ENCODE results near the gene HECTD1.
"Not testable (repeated sequence)": the region's sequence is repeated elsewhere in the genome, so short reads cannot be mapped to it uniquely, and the experiment has no call there.

The HECTD1 gene

DNA sequence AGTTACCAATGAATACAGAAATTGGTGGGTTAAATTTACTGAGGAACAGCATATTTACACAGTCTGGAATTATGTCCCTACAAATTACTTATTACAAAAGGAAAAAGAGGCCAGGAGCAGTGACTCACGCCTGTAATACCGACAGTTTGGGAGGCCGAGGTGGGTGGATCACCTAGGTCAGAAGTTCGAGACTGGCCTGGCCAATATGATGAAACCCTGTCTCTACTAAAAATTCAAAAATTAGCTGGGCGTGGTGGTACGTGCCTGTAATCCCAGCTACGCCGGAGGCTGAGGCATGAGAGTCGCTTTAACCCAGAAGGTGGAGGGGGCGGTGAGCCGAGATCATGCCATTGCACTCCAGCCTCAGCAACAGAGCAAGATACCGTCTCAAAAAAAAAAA is 52.6 kb downstream of the HECTD1 start:
- peak; percentile 23 for DNase-seq (ENCODE audit: low spot score)

DNA sequence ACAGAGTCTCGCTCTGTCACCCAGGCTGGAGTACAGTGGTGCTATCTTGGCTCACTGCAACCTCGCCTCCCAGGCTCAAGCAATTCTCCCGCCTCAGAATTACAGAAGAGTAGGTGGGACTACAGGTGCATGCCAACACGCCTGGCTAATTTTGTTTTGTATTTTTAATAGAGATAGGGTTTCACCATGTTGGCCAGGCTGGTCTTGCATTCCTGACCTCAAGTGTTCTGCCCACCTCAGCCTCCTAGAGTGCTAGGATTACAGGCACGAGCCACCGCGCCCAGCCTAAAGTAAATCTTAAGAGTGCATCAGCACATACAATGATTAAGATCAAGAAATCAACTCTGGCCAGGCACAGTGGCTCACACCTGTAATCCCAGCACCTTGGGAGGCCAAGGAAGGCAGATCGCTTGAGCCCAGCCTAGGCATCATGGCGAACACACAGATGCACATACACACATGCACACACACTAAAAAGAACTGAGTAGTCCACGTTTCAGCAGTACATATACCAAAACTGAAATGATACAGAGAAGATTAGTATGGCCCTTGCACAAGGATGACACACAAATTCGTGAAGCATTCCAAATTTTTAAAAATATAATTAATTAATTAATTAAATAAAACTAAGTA is 65.0 kb downstream of the HECTD1 start:
- no peak for DNase-seq (ENCODE audit: low spot score)

DNA sequence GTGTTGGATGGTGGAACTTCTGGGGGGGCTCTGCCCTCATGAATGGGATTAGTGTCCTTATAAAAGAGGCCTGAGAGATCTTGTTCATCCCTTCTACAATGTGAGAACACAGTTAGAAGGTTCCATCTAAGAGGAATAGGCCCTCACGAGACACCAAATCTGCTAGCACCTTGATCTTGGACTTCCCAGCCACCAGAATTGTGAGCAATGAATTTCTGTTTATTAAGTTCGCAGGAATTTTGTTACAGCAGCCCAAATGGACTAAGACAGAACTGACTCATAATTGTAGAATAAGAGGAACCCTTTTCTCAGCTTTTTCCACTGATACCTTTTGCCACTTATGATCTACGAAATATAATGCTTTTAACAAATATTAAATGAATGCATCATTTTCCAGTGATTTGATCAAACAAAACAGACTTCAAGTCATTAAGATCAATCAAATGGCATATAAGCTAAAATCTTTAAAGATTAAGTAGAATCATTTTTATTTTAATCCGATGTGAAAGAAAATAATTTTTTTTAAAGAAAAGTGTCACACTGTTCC is 68.2 kb downstream of the HECTD1 start:
- no peak for DNase-seq (ENCODE audit: low spot score)

DNA sequence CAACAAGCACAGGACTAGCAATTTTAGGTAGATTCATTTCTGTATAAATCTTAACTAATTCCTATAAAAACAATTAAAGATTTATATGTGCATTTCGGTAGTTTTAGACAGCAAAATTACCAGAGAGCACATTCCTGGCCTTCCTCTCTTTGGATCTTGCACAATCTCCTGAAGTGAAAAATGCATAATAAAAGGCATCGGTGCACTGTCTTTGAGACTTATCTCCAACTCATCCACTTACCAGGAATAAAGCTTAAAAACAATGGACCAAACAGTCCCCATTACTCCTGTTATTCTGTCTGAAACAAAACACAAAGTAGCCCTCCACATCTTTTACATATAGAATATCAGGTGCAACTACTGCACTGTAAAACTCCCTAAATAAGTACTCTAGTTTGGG is 69.3 kb downstream of the HECTD1 start:
- no peak for DNase-seq (ENCODE audit: low spot score)

DNA sequence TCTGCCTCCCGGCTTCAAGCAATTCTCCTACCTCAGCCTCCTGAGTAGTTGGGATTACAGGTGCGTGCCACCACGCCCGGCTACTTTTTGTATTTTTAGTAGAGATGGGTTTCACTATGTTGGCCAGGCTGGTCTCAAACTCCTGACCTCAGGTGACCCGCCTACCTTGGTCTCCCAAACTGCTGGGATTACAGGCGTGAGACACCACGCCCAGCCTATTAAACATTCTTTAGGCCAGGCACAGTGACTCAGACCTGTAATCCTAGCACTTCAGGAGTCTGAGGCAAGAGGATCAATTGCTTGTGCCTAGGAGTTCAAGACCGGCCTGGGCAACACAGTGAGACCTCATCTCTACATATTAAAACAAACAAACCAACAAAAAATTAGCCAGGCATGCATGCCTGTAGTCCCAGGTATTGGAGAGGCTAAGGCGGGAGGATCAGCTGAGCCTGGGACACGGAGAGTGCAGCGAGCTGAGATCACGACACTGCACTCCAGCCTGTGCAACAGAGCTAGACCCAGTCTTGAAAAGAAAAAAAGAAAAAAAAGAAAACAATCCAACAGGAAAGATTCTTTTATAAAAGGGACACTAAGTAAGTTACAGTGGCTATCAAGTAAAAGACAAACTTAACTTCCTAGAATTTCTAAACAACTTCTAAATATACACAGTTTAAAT is 70.2 kb downstream of the HECTD1 start:
- DNase-seq (ENCODE audit: low spot score): no peak

DNA sequence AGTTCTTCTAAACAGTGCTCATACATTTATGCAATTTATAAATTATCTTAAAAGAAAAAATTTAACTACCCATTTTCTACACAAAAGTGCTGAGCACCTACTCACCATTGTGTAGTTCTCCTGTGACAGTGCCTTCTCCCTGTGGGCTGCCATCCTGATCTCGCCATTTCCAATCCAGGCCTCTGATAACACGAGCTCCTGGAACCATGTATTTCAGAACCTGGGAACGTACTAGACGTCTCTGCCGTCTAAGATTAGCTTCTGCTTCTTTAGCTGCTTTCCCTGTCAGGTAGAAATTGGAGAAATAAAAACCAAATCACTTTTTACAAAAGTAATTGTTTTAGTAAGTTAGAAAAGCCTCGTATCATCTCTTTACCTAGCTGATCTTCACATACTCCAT is 74.5 kb downstream of the HECTD1 start:
- DNase-seq (ENCODE audit: low spot score): no peak

DNA sequence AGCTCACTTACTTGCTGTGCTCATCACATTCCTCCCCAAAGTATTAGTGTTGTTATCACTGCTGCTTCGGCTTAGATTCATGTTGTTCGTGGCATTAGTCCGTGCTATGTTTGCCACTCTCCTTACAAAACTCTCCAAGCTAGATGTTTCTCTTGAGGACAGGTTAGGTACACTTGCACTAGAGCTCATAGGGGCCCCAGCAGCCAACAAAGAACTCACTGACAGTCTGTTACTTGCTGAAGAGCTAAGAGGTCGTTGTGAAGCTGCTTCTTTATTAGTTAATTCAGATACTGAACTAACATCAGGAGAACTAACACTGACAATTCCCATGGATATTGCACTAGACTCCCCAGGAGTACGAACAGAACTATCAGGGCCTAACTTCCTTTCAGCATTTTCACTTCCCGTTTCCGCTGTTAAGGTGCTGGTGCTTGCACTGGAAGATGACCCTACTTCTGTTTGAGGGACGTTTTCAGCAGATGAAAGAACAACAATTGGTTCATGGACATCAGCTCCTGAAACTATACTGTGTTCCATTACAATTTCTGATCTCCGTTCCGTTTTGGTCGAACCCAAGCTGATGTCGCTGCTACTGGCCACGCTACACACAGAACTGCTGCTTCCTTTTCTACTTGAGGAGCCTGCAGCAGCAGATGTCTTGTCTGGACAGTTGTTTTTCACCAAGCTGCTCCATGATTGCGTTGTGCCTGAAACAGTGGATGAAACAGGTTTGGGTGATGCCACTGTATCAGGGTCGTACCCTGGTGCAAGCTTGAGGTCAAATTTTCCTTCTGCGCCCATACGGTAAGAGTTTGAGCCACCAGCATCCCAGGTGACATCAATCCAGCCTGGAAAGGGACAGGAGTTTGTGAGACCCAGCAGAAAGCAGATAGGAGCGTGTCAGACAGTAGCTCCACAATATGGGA is 78.7 kb downstream of the HECTD1 start:
- no peak for DNase-seq (ENCODE audit: low spot score)

DNA sequence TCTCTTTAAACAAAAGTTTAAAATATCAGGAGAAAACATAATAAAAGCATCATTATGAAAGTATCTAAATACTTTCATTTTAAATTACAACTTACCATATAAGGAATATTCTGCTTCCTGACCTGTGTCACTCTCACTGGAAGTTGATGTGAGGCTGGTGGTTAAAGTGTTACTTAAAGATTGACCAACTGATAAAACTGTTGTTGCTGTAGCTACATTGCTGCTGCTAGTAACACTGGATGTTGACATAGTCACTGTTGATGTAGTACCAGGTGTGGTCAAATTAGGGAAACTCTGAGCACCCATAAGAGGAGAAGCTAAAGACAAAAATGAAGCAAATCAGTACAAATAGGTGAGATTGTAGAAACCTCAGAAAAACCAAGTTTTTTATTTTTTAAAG is 79.9 kb downstream of the HECTD1 start:
- peak; percentile 55 for DNase-seq (ENCODE audit: low spot score)

DNA sequence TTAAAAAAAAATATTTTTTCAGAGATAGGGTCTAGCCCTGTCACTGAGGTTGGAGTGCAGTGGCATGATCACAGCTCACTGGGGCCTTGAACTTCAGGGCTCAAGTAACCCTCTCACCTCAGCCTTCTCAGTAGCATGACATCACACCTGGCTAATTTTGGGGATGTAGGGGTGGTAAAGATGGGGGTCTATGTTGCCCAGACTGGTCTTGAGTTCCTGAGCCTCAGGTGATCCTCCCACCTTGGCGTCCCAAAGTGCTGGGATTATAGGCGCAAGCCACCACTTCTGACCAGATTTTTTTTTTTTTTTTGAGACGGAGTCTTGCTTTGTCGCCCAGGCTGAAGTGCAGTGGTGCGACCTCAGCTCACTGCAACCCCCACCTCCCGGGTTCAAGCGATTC is 80.9 kb downstream of the HECTD1 start:
- no peak for DNase-seq (ENCODE audit: low spot score)

DNA sequence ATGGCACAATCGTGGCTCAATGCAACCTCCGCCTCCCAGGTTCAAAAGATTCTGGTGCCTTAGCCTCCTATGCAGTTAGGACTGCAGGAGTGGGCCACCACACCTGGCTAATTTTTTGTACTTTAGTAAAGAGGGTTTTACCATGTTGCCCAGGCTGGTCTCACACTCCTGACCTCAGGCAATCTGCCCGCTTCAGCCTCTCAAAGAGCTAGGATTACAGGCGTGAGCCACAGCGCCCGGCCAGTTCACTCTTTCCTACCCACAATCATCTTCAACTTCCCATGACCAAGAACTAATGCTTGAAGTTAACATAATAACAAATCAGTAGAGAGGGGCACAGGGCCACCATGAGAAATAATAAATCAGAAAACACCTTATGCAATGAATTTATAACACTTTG is 82.4 kb downstream of the HECTD1 start:
- no peak for DNase-seq (ENCODE audit: low spot score)

DNA sequence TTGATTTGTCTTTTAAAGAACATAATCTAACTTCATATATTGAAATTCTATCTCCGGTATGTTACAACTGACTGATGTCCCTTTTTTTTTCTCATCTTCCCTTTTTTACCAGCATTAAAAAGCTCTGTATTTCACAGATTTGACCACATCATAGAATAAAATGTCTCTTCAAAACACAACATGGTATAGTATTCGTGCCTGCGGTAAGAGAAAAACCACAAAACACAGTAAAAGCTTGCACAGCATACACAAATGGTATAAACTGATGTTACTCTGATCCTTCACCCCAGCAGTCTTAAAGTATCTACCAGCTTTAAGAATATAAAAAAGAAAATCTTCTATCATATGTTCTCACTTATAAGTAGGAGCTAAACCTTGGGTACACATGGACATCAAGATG is 83.4 kb downstream of the HECTD1 start:
- DNase-seq (ENCODE audit: low spot score): no peak

DNA sequence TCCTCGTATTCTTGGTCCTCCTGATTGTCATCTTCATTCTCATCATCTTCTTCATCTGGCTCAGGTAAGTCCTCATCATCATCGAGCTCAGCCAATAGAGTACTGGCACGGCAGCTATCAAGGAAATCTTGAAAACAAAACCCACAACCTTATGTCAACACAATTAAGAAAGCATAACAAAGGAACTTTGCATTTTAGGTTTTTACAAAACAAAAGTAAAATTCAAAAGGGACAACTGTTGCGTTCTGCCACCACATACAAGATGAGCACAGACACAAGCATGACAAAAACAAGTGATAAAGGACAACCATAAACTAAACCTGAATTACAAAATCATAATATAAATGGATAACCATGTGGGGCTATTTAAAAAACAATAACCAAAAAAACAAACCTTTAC is 84.7 kb downstream of the HECTD1 start:
- DNase-seq (ENCODE audit: low spot score): no peak

DNA sequence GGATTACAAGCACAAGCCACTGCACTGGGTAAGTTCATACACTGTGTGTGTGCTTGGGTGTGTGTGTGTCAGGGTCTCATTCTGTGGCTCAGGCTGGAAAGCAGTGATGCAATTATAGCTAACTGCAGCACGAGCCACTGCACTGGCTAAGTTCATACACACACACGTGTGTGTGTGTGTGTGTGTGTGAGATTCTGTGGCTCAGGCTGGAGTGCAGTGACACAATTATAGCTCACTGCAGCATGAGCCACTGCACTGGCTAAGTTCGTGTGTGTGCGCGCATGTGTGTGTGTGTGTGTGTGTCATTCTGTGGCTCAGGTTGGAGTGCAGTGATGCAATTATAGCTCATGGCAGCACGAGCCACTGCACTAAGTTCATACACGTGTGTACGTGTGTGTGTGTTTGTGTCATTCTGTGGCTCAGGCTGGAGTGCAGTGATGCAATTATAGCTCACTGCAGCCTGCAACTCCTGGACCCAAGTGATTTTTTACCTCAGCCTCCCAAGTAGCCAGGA is 85.4 kb downstream of the HECTD1 start:
- DNase-seq (ENCODE audit: low spot score): peak; percentile 12

DNA sequence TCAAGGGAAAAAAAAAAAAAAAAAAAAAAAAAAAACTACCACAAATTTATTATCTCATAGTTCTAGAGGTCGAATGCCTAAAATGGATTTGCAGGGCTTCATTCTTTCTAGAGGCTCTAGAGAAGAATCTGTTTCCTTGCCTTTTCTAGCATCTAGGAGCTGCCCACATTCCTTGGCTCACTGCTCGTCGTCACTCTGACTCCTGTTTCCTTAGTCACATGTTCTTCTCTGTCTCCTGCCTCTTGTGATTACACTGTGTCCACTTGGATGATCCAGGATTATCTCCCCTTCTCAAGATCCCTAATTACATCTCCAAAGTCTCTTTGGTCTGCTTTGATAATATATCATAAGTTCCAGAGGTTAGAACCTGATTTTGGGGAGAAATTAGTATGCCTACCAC is 88.7 kb downstream of the HECTD1 start:
- peak; percentile 13 for DNase-seq (ENCODE audit: low spot score)

DNA sequence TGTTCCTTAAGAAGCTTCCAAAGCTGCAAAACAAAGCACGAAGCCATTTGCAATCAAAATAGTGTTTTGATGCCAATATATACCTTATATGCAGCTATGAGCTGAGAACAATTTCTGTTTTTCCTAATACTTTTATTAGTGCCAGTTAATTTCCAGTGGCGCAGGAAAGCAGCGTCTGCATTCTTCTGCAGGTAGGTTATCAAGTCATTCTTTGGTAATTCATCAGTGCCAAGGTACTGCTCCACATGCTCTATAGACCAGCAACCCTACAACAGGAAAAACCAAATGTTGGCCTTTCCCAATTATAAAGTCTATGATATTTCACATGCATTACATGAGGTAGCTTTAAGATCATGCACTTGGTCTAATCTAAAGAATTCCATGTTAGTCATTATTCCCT is 93.8 kb downstream of the HECTD1 start:
- DNase-seq (ENCODE audit: low spot score): no peak

DNA sequence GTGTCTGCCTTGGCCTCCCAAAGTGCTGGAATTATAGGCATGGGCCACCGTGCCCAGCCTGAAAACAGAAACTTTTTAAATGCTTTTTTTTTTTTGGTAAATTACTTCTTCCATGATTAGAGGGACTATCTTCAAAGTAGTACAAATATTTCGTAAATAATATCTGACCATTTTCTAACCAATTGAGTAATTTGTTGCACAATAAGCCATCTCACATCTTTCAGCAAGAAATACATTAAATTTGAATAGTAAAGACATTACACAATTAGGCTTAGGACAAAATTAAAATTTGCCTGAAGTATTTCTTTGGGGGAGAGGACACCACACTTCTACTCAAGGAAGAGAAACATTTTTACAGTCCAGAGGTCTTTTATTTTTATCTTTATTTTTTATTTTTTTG is 96.7 kb downstream of the HECTD1 start:
- no peak for DNase-seq (ENCODE audit: low spot score)

DNA sequence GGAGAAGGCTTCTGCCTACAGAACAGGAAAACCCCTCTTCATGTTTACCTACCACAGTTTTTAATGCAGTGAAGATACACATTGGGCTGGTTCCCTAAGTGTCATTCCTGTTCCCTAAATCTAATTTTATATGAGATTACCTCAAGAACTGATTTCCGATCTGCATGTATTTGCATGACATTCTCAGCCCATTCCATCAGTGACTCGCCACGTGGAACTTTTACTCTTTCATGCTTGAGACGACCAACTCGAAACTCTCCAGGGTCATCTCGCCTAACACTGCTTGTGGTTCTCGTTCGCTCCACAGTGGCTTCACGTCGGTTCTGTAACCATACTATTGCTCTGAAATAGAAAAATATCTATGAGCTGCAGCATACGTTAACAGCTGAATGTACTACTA is 98.3 kb downstream of the HECTD1 start:
- DNase-seq (ENCODE audit: low spot score): no peak

DNA sequence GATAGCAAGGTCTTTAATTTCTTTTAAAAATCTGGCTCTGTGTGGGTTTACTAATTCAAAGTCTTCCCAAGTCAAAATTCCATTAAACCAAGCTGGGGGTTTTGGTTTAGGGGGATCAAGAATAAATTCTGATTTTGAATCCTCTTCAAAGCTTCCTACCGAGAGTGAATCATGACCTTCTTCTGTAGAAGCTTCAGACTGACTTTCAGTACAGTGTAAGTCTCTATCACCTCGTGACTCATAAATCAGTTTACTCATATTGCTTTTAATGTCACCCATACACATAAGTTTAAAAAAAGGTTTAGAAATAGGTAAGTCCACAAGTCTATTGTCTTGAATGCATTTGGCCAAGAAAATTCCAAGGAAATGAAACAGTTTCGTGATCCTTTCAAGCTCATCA is 100.8 kb downstream of the HECTD1 start:
- peak; percentile 18 for DNase-seq (ENCODE audit: low spot score)

DNA sequence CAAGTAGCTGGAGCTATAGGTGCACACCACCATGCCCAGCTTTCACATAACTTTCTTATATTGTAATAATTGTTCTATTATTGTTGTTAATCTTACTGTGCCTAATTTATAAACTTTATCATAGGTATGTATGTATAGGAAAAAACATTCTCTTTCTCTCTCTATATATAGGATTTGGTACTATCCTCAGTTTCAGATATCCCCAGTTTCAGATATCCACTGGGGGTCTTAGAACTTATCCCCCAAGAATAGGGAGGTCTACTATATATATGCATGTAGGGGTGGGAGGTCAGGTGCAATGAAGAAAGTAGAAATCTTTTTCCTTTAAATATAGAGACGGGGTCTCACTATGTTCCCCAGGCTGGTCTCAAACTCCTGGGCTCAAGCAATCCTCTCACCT is 110.5 kb downstream of the HECTD1 start:
- DNase-seq (ENCODE audit: low spot score): no peak

DNA sequence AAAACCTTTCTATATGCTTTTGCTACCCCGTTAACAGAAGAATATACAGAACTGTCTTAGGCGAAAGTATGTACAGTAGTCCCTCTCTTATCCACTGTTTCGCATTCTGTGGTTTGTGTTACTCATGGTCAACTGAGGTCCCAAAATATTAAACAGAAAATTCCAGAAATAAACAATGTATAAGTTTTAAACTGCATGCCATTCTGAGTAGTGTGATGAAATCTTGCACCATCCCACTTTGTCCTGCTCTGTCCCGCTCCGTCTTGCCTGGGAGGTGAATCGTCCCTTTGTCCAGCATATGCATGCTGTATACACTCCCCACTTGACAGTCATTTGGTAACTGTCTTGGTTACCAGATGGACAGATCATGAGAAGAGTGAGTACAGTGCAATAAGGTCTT is 111.3 kb downstream of the HECTD1 start:
- DNase-seq (ENCODE audit: low spot score): no peak

DNA sequence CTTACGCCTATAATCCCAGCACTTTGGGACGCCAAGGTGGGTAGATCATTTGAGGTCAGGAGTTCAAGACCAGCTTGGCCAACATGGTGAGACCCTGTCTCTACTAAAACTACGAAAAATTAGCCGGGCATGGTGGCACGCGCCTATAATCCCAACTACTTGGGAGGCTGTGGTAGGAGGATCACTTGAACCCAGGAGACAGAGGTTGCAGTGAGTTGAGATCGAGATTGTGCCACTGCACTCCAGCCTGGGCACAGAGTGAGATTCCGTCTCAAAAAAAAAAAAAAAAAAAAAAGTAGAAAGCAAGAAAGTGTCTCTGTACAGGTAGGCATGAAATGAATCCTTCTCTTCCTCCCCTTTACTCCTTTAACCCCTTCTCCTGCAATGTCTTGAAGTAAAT is 111.8 kb downstream of the HECTD1 start:
- not testable (repeated sequence) for DNase-seq (ENCODE audit: low spot score)
